Thyroid gland (tissue), 4 donors: ENCODE results near the gene SETDB1. TPM values are rescaled to one million over a fixed set of nuclear protein-coding genes. Genes with fewer than 3 reads are reported as not detected.

Source experiments
- DNase-seq, 2 donors: peaks; one replicate each; pipeline ENCODE4 v3.0.0-alpha.2; 2019
- H3K27ac ChIP-seq, 3 donors: fragments of 200-600 bp; sonication (generic); 1 replicate in 2 of 3; 2 replicates in 1 of 3; pipeline ENCODE4 v1.5.1; 2016 to 2019; ENCODE audit warnings: mild to moderate bottlenecking in 1 of 3, moderate library complexity in 1 of 3
- H3K27me3 ChIP-seq: fragments of 200-600 bp; sonication (generic); one replicate; pipeline ENCODE4 v1.5.1; 2019
- H3K36me3 ChIP-seq, 2 donors: fragments of 200-600 bp; sonication (generic); one replicate each; pipeline ENCODE4 v1.5.1; 2016 to 2019
- H3K4me1 ChIP-seq, 2 donors: fragments of 200-600 bp; sonication (generic); one replicate each; pipeline ENCODE4 v1.5.1; 2017 to 2019
- H3K4me3 ChIP-seq, 3 donors: fragments of 200-600 bp; sonication (generic); replicated peaks in 1 of 3; 1 replicate in 2 of 3; 2 replicates in 1 of 3; pipeline ENCODE4 v1.5.1; 2016; ENCODE audit warnings: mild to moderate bottlenecking in 1 of 3
- H3K9me3 ChIP-seq: fragments of 200-600 bp; sonication (generic); one replicate; pipeline ENCODE4 v1.5.1; 2017
- CTCF ChIP-seq, 6 experiments: fragments of 200-600 bp in 3 of 6; fragments of 450-650 bp in 3 of 6; sonication (generic) in 3 of 6; IDR thresholded peaks; one replicate each; pipeline ENCODE4 v1.5.1; 2016 to 2019; ENCODE audit warnings: antibody characterized with exemption in 6 of 6, mild to moderate bottlenecking in 2 of 6, inconsistent platforms in 1 of 6, moderate library complexity in 1 of 6
- POLR2A ChIP-seq, 2 donors: fragments of 450-650 bp; IDR thresholded peaks; one replicate each; pipeline ENCODE4 v1.6.1; 2017; ENCODE audit warnings: antibody characterized with exemption in 2 of 2, mild to moderate bottlenecking in 2 of 2, moderate library complexity in 1 of 2
- WGBS, 2 donors: methylation state at CpG; one replicate each; pipeline ENCODE4 v1.1.5; 2017; 5-methylcytosine and 5-hydroxymethylcytosine counted together
- intact Hi-C: fragments of 100-400 bp; cut with DNase I; formaldehyde crosslinking; loops from one replicate; pipeline ENCODE4 v1.15.1; 2023
- total RNA-seq, 4 donors: library from RNA; depleted of rRNA; stranded (reverse); fragments of >200 nt; gene quantifications; one replicate each; pipeline ENCODE4 v1.2.3, GENCODE V29; 2016

Gene SETDB1
- total RNA-seq, 4 donors from 2014 or later, result 35.4 to 59.9 (median 44.8) TPM

GRCh38 chr1:150973258-150973835 lies 47.2 kb downstream of the SETDB1 start:
- Histone ChIP-seq H3K4me1 (peaks cover 40 to 51% of the 10 kb centered on the region in 2 donors), H3K9me3 (no peaks in the 10 kb centered on the region), H3K27me3 (no peaks in the 10 kb centered on the region), H3K36me3 (peaks cover 6 to 7% of the 10 kb centered on the region in 2 donors), H3K4me3 (peak overlapping the region; percentile 13 to 83 (median 71)), H3K27ac (peak overlapping the region; percentile 89 to 94 (median 92))
- 9 to 21% methylated on average over 8 to 10 of the region's 15 CpGs for WGBS, 2 donors
- intact Hi-C loops, result no loop called here
- TF ChIP-seq POLR2A (IDR thresholded peaks at IDR 0.05) (no peak), CTCF (IDR thresholded peaks at IDR 0.05) (no peak)
- peak; percentile 28 to 31 for DNase-seq

DNA sequence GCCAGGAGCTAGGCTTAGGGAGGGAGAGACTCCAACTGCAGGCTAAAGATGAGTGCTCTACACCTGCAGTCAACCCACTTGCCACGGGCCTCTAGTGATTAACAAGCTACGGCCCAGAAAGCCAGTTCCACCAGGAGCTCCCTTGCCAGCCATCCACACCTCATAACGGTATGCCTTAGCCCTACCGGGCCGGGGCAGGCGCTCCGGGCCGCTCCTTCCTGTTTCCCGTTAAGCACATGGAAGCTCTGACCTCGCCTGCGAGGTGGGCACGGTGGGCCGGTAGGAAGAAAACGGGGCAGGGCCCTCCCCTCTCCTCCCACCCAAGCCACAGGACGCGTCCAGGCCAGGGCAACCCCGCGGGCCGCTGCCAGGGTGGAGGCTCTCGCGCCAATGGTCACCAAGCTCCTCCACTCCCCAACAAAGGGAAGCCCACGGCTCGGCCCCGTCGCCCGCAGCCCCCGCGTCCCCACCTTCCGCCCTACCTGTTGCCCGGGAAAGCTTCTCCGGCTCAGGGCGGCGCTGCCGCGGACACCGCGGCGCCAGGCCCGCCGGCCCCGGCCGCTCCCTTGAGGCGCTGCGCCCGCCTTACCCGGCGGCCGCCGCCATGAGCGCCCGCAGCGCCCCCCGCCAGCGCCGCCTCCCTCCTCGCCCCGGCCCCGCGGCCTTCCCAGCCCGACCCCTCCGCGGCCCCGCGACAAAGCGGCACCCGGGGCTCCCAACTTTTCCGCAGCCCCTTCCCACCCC lies 47.8 kb downstream of the SETDB1 start:
- Histone ChIP-seq H3K27ac (peak overlapping the region; percentile 89 to 94 (median 92)), H3K36me3 (peaks cover 0 to under 1% of the 10 kb centered on the region in 2 donors), H3K4me1 (peaks cover 41 to 55% of the 10 kb centered on the region in 2 donors), H3K4me3 (peak overlapping the region; percentile 13 to 83 (median 71)), H3K9me3 (no peaks in the 10 kb centered on the region), H3K27me3 (no peaks in the 10 kb centered on the region)
- intact Hi-C loops, result no loop called here
- WGBS, 2 donors, result 0 to 2% methylated on average over 1 to 13 of the region's 67 CpGs
- peak; percentile 54 to 56 for DNase-seq
- TF ChIP-seq CTCF (IDR thresholded peaks at IDR 0.05), result no peak
- no peak for TF ChIP-seq POLR2A (IDR thresholded peaks at IDR 0.05)

DNA sequence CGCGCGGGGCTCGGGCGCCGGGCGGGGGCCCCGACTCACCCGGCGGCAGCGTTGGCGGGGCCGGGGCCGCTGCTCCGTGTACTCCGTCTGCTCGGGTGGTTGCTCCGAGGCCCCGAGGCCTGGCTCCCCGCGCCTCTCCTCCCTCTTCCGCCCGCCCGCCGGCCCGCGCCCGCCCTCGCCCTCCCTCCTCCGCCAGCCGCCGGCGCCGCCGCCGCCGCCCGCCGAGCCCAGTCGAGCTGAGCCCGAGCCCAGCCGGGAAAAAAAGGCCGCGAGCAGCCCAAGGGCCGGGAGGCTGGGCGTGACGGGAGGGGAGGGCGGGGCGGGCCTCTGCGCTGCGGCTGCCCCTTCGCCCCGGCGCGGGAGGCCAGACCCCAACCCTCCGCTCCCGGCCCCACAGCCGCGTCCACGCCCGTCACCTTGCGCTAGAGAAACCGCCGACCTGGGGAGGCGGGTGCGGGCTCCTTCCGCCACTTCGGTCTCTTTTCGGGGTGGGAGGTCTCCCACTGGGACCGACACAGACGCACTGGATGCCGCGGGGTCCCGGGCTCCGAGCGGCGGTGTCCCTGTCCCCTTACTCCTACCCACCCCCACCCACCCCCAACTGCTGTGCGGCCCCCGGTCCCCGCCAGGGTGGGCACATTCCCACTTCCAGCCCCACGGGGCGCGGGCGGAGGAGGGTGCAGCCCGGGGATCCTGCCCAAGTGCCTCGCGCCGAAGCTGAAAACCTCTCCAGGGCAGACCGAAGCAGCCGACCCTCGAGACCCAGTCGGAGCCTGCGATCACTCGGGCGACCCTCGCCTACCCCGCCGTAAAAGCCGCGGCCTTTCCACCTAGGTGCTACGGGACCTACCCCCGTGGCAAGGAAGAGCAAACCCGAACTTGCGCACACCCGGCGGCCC lies 48.7 kb downstream of the SETDB1 start, which contains the start of gene CERS2:
CERS2 (minus strand) TSS at position 256 of the 899 bp plus-strand sequence. CDS start 5,745 bp downstream, outside the sequence.
- Histone ChIP-seq H3K27me3 (no peaks in the 10 kb centered on the region), H3K36me3 (no peaks in the 10 kb centered on the region), H3K4me3 (peak within 1 kb of the TSS; percentile 13 to 83 (median 71)), H3K4me1 (peaks cover 49 to 60% of the 10 kb centered on the region in 2 donors), H3K9me3 (no peaks in the 10 kb centered on the region), H3K27ac (peak within 1 kb of the TSS; percentile 89 to 94 (median 92))
- intact Hi-C loops, result no loop called here
- WGBS, 2 donors, result 24 to 25% methylated on average over 19 to 21 of the region's 106 CpGs
- TF ChIP-seq POLR2A (IDR thresholded peaks at IDR 0.05), result peak in 1 of 2 donors; percentile 76
- no peak for TF ChIP-seq CTCF (IDR thresholded peaks at IDR 0.05)
- DNase-seq, result peak; percentile 85 to 86

DNA sequence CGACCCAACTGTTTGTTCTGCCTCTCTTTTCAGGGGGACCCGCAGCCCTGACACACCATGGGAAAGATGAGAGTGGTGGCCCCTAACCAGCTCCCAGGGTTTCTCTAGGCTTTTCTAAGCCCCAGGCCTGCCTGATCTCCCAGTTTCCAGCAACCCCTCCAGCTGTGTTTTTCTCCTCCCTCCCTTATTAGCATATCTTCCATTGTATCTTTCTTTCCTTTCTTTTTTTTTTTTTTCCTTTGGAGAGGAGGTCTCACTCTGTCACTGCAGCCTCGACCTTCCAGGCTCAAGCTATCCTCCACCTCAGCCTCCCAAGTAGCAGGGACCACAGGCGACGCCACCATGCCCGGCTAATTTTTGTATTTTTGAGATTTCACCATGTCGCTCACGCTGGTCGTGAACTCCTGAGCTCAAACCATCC lies 50.2 kb downstream of the SETDB1 start:
- TF ChIP-seq CTCF (IDR thresholded peaks at IDR 0.05) (no peak), POLR2A (IDR thresholded peaks at IDR 0.05) (no peak)
- H3K27ac ChIP-seq, result peak overlapping the region in 1 of 3 donors; percentile 58
- H3K9me3 ChIP-seq, result no peaks in the 10 kb centered on the region
- no peaks in the 10 kb centered on the region for H3K27me3 ChIP-seq
- H3K36me3 ChIP-seq, result no peaks in the 10 kb centered on the region
- intact Hi-C loops, result no loop called here
- DNase-seq, result no peak
- peaks cover 42 to 60% of the 10 kb centered on the region in 2 donors for H3K4me1 ChIP-seq
- 94 to 97% methylated on average over 9 of the region's 9 CpGs for WGBS, 2 donors
- H3K4me3 ChIP-seq, result no peak overlapping the region
